SK-N-SH (cell line): ENCODE measurements around the gene OCIAD1.

ENCODE experiments used
- CHD2 ChIP-seq: fragments of 150-350 bp; IDR thresholded peaks from 2 replicates; pipeline ENCODE4 v1.6.1; 2018; ENCODE audit warnings: low read length; ENCODE audit not compliant: partially characterized antibody
- EP300 ChIP-seq, 2 experiments: IDR thresholded peaks; 2 replicates each; pipeline versions ENCODE4 v1.4.0 to v1.6.1; 2012; ENCODE audit warnings: borderline replicate concordance in 1 of 2, low read depth in 1 of 2, low read length in 1 of 2
- EZH2phosphoT487 ChIP-seq: fragments of 200-600 bp; sonication (generic); IDR thresholded peaks from 2 replicates; pipeline ENCODE4 v1.6.1; 2017; ENCODE audit warnings: low read depth, mixed run types, mild to moderate bottlenecking, antibody characterized with exemption, moderate library complexity, borderline replicate concordance
- NRF1 ChIP-seq: IDR thresholded peaks from 2 replicates; pipeline ENCODE4 v1.6.1; 2012; ENCODE audit warnings: low read depth, mild to moderate bottlenecking, low read length
- POLR2AphosphoS5 ChIP-seq: IDR thresholded peaks from 2 replicates; pipeline ENCODE4 v1.6.1; 2012; ENCODE audit warnings: low read depth, low read length
- RAD21 ChIP-seq: IDR thresholded peaks from 2 replicates; pipeline ENCODE4 v1.6.1; 2012; ENCODE audit warnings: mild to moderate bottlenecking, low read length
- SMC3 ChIP-seq: IDR thresholded peaks from 2 replicates; pipeline ENCODE4 v1.6.1; 2012; ENCODE audit warnings: low read depth, low read length, improper control_type of control experiment
- TAF1 ChIP-seq: IDR thresholded peaks from 2 replicates; pipeline ENCODE4 v1.6.1; 2012; ENCODE audit warnings: low read depth, mild to moderate bottlenecking, low read length, moderate library complexity, borderline replicate concordance
- YY1 ChIP-seq: IDR thresholded peaks from 2 replicates; pipeline ENCODE4 v1.4.0; 2012; ENCODE audit warnings: low read depth, mild to moderate bottlenecking
- TF ChIP-seq, protein P1 (sequence below): fragments of 200-600 bp; sonication (generic); IDR thresholded peaks from 2 replicates; pipeline ENCODE4 v1.6.1; 2017; ENCODE audit warnings: antibody characterized with exemption, mild to moderate bottlenecking, moderate library complexity
- TF ChIP-seq, protein P2 (sequence below): IDR thresholded peaks from 2 replicates; pipeline ENCODE4 v1.4.0; 2012; ENCODE audit warnings: low read depth
- TF ChIP-seq, protein P3 (sequence below): IDR thresholded peaks from 2 replicates; pipeline ENCODE4 v1.6.1; 2012; ENCODE audit warnings: mild to moderate bottlenecking, low read depth, low read length, moderate library complexity
- TF ChIP-seq, protein P4 (sequence below): fragments of 150-350 bp; IDR thresholded peaks from 2 replicates; pipeline ENCODE4 v1.6.1; 2016; ENCODE audit warnings: mild to moderate bottlenecking, low read depth, low read length

DNA sequence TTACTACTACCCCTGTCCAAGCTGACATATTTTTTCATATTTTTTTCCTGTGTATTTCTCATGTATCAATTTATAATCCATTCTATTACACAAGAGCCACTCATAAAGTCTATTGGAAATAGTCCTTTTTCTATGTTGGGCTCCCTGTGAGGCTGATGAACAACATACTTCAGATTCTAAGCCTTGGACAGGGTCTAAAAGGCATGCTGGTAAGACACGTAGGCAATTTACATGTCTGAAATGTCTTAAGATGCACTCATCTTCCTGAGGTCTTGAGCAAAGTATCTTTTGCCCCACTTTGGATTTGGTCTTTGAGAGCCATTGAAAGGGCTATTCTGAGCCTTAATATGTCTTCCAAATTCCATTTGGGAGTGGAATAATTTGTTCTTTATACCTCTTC lies 31.8 kb downstream of the OCIAD1 start:
- TF ChIP-seq CHD2: no peak
- TF ChIP-seq, protein P1, sequence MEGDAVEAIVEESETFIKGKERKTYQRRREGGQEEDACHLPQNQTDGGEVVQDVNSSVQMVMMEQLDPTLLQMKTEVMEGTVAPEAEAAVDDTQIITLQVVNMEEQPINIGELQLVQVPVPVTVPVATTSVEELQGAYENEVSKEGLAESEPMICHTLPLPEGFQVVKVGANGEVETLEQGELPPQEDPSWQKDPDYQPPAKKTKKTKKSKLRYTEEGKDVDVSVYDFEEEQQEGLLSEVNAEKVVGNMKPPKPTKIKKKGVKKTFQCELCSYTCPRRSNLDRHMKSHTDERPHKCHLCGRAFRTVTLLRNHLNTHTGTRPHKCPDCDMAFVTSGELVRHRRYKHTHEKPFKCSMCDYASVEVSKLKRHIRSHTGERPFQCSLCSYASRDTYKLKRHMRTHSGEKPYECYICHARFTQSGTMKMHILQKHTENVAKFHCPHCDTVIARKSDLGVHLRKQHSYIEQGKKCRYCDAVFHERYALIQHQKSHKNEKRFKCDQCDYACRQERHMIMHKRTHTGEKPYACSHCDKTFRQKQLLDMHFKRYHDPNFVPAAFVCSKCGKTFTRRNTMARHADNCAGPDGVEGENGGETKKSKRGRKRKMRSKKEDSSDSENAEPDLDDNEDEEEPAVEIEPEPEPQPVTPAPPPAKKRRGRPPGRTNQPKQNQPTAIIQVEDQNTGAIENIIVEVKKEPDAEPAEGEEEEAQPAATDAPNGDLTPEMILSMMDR: no peak
- TF ChIP-seq, protein P2, sequence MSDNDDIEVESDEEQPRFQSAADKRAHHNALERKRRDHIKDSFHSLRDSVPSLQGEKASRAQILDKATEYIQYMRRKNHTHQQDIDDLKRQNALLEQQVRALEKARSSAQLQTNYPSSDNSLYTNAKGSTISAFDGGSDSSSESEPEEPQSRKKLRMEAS: no peak
- TF ChIP-seq TAF1: no peak
- no peak for TF ChIP-seq RAD21
- TF ChIP-seq YY1: no peak
- no peak for TF ChIP-seq POLR2AphosphoS5
- TF ChIP-seq, protein P3, sequence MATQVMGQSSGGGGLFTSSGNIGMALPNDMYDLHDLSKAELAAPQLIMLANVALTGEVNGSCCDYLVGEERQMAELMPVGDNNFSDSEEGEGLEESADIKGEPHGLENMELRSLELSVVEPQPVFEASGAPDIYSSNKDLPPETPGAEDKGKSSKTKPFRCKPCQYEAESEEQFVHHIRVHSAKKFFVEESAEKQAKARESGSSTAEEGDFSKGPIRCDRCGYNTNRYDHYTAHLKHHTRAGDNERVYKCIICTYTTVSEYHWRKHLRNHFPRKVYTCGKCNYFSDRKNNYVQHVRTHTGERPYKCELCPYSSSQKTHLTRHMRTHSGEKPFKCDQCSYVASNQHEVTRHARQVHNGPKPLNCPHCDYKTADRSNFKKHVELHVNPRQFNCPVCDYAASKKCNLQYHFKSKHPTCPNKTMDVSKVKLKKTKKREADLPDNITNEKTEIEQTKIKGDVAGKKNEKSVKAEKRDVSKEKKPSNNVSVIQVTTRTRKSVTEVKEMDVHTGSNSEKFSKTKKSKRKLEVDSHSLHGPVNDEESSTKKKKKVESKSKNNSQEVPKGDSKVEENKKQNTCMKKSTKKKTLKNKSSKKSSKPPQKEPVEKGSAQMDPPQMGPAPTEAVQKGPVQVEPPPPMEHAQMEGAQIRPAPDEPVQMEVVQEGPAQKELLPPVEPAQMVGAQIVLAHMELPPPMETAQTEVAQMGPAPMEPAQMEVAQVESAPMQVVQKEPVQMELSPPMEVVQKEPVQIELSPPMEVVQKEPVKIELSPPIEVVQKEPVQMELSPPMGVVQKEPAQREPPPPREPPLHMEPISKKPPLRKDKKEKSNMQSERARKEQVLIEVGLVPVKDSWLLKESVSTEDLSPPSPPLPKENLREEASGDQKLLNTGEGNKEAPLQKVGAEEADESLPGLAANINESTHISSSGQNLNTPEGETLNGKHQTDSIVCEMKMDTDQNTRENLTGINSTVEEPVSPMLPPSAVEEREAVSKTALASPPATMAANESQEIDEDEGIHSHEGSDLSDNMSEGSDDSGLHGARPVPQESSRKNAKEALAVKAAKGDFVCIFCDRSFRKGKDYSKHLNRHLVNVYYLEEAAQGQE: no peak
- no peak for TF ChIP-seq NRF1
- no peak for TF ChIP-seq SMC3
- no peak for TF ChIP-seq EZH2phosphoT487
- TF ChIP-seq EP300 (IDR thresholded peaks at IDR 0.05; ENCODE audit: borderline replicate concordance in 1 of 2, low read depth in 1 of 2, low read length in 1 of 2): no peak
- TF ChIP-seq, protein P4, sequence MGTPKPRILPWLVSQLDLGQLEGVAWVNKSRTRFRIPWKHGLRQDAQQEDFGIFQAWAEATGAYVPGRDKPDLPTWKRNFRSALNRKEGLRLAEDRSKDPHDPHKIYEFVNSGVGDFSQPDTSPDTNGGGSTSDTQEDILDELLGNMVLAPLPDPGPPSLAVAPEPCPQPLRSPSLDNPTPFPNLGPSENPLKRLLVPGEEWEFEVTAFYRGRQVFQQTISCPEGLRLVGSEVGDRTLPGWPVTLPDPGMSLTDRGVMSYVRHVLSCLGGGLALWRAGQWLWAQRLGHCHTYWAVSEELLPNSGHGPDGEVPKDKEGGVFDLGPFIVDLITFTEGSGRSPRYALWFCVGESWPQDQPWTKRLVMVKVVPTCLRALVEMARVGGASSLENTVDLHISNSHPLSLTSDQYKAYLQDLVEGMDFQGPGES: no peak
